ENCODE measurements around the gene SIGLEC11. TPM values are rescaled to one million over a fixed set of nuclear protein-coding genes. Genes with fewer than 3 reads are reported as not detected.

Gene SIGLEC11
- total and polyA plus RNA-seq, 2 donors (not counting 3 experiments of a cell fraction or from before 2014, with no cell fraction given), result not detected

GRCh38 chr19:49931293-49932040, 29.5 kb downstream of the SIGLEC11 start:
- no peak overlapping the region for H3K4me3 ChIP-seq (replicated peaks in 1 of 3; ENCODE audit: insufficient read depth in 1 of 3, low read depth in 1 of 3, low read length in 3 of 3)
- dilution Hi-C loops (cut with MboI; ENCODE audit: extremely low pct_ligation_motif_present, low sequenced_read_pairs) (no loop called here), intact Hi-C loops (cut with micrococcal nuclease) (no loop called here)
- H3K4me2 ChIP-seq (ENCODE audit: insufficient read depth, low read length), result no peak overlapping the region
- FAIRE-seq, result no peak
- no peak overlapping the region for H3K9ac ChIP-seq (replicated peaks; ENCODE audit: extremely low read depth, insufficient read depth, low read length)
- H3K36me3 ChIP-seq (ENCODE audit: control insufficient read depth in 2 of 2, extremely low read depth in 1 of 2, insufficient read depth in 2 of 2, low read length in 2 of 2), result peaks cover 3% of the 10 kb centered on the region in 2 experiments
- no peak overlapping the region for H3K27ac ChIP-seq (ENCODE audit: insufficient read depth, low read depth, low read length)
- H3K9me3 ChIP-seq (replicated peaks; ENCODE audit: control insufficient read depth, insufficient read depth, low read length), result no peaks in the 10 kb centered on the region
- peaks cover 27% of the 10 kb centered on the region for H3K79me2 ChIP-seq (ENCODE audit: control insufficient read depth, insufficient read depth, low read length)
- no peaks in the 10 kb centered on the region for H3K27me3 ChIP-seq (ENCODE audit: control insufficient read depth in 2 of 2, insufficient read depth in 2 of 2, low read length in 2 of 2)
- H2AFZ ChIP-seq (ENCODE audit: low read depth, low read length), result no peak overlapping the region
- no TSS peak for BruUV-seq (replicated peaks)
- CTCF ChIA-PET, result no interaction called here
- no peak for DNase-seq (ENCODE audit: low read depth, low spot score)
- TF ChIP-seq JUN (IDR thresholded peaks at IDR 0.05; ENCODE audit: borderline replicate concordance, insufficient read depth, insufficient read length, low read depth) (no peak), CTCF (IDR thresholded peaks at IDR 0.05; ENCODE audit: extremely low read depth in 1 of 2, insufficient read depth in 1 of 2, low read depth in 1 of 2, low read length in 2 of 2) (no peak), MYC (IDR thresholded peaks at IDR 0.05; ENCODE audit: low read depth, low read length) (no peak), GATA2 (IDR thresholded peaks at IDR 0.05; ENCODE audit: insufficient read depth, insufficient read length, low read depth, low read length) (no peak), POLR2AphosphoS5 (IDR thresholded peaks at IDR 0.05; ENCODE audit: insufficient read depth, low read depth, low read length) (no peak), EZH2 (IDR thresholded peaks at IDR 0.05; ENCODE audit: borderline replicate concordance, low read depth, low read length, severe bottlenecking) (no peak), FOS (IDR thresholded peaks at IDR 0.05; ENCODE audit: borderline replicate concordance, insufficient read depth, low read length) (no peak), MAX (IDR thresholded peaks at IDR 0.05; ENCODE audit: insufficient read depth, insufficient read length) (no peak), POLR2A (IDR thresholded peaks at IDR 0.05; ENCODE audit: low read depth, low read length) (no peak)
- no peaks in the 10 kb centered on the region for H4K20me1 ChIP-seq (replicated peaks; ENCODE audit: control insufficient read depth, extremely low read depth, insufficient read depth, low read length)
- peaks cover 10% of the 10 kb centered on the region for H3K4me1 ChIP-seq (ENCODE audit: control insufficient read depth, extremely low read depth, insufficient read depth, low read length)
- no peaks in the 10 kb centered on the region for H3K9me1 ChIP-seq (replicated peaks; ENCODE audit: control insufficient read depth, extremely low read depth, insufficient read depth, low read length)
- POLR2A ChIA-PET, result no interaction called here

Measured in endothelial cell of umbilical vein (primary cell).